Stomach (tissue), 4 donors: ENCODE data around the gene THADA.

Experiments used
- CTCF ChIP-seq, 7 experiments: fragments of 450-650 bp in 4 of 7; fragments of 200-600 bp in 3 of 7; sonication (generic) in 3 of 7; IDR thresholded peaks; one replicate each; pipeline ENCODE4 v1.5.1; 2016 to 2019; ENCODE audit warnings: antibody characterized with exemption in 7 of 7, control low read depth in 2 of 7, mild to moderate bottlenecking in 1 of 7
- POLR2A ChIP-seq, 4 donors: fragments of 450-650 bp; IDR thresholded peaks; one replicate each; pipeline ENCODE4 v1.6.1; 2016; ENCODE audit warnings: antibody characterized with exemption in 4 of 4, control low read depth in 2 of 4, mild to moderate bottlenecking in 1 of 4, moderate library complexity in 1 of 4

GRCh38 chr2:43269706-43270105, 326.1 kb downstream of the THADA start:
- TF ChIP-seq CTCF (IDR thresholded peaks at IDR 0.05) (no peak), POLR2A (IDR thresholded peaks at IDR 0.05) (no peak)
